ENCODE measurements around the gene STK17A.

The STK17A gene

GRCh38 chr7:43582503-43583423 is at the start of gene STK17A:
TSS of gene STK17A (plus strand) at chr7:43583108. CDS start at chr7:43583244, 136 bp downstream.
- peak; percentile 79 to 80 for DNase-seq (ENCODE audit: low read depth in 2 of 2)

GRCh38 chr7:43533801-43534479 is 49.0 kb upstream of the STK17A start:
- DNase-seq (ENCODE audit: low read depth in 2 of 2), result peak; percentile 76 to 80

GRCh38 chr7:43535031-43535451 is 47.9 kb upstream of the STK17A start:
- DNase-seq (ENCODE audit: low read depth in 2 of 2), result peak; percentile 50 to 56

GRCh38 chr7:43535810-43536585 is 46.9 kb upstream of the STK17A start:
- peak; percentile 92 for DNase-seq (ENCODE audit: low read depth in 2 of 2)

- DNase-seq (ENCODE audit: low read depth in 2 of 2), result no peak
Measured at GRCh38 chr7:43536773-43537172, 46.1 kb upstream of the STK17A start.

- DNase-seq (ENCODE audit: low read depth in 2 of 2), result no peak
Measured at GRCh38 chr7:43537765-43538403, 45.0 kb upstream of the STK17A start.

- no peak for DNase-seq (ENCODE audit: low read depth in 2 of 2)
Measured at GRCh38 chr7:43538404-43538771, 44.5 kb upstream of the STK17A start.

- no peak for DNase-seq (ENCODE audit: low read depth in 2 of 2)
Measured at GRCh38 chr7:43540471-43540870, 42.4 kb upstream of the STK17A start.

- no peak for DNase-seq (ENCODE audit: low read depth in 2 of 2)
Measured at GRCh38 chr7:43542716-43543115, 40.2 kb upstream of the STK17A start.

- no peak for DNase-seq (ENCODE audit: low read depth in 2 of 2)
Measured at GRCh38 chr7:43546231-43546630, 36.7 kb upstream of the STK17A start.

GRCh38 chr7:43550427-43550826 is 32.5 kb upstream of the STK17A start:
- no peak for DNase-seq (ENCODE audit: low read depth in 2 of 2)

GRCh38 chr7:43552122-43552521 is 30.8 kb upstream of the STK17A start:
- no peak for DNase-seq (ENCODE audit: low read depth in 2 of 2)

- no peak for DNase-seq (ENCODE audit: low read depth in 2 of 2)
Measured at GRCh38 chr7:43553999-43554398, 28.9 kb upstream of the STK17A start.

- no peak for DNase-seq (ENCODE audit: low read depth in 2 of 2)
Measured at GRCh38 chr7:43554423-43554822, 28.5 kb upstream of the STK17A start.

GRCh38 chr7:43557831-43558495 is 24.9 kb upstream of the STK17A start:
- DNase-seq (ENCODE audit: low read depth in 2 of 2), result no peak

- DNase-seq (ENCODE audit: low read depth in 2 of 2), result no peak
Measured at GRCh38 chr7:43559171-43559945, 23.6 kb upstream of the STK17A start.

GRCh38 chr7:43559946-43560335 is 23.0 kb upstream of the STK17A start:
- no peak for DNase-seq (ENCODE audit: low read depth in 2 of 2)

- no peak for DNase-seq (ENCODE audit: low read depth in 2 of 2)
Measured at GRCh38 chr7:43560742-43561330, 22.1 kb upstream of the STK17A start.

- DNase-seq (ENCODE audit: low read depth in 2 of 2), result no peak
Measured at GRCh38 chr7:43562383-43562782, 20.5 kb upstream of the STK17A start.

GRCh38 chr7:43565786-43566185 is 17.1 kb upstream of the STK17A start:
- peak; percentile 45 to 56 for DNase-seq (ENCODE audit: low read depth in 2 of 2)
